Loucy (cell line): Measurements from ENCODE around the gene GDAP1L1.

Experiments
- CTCF ChIP-seq: fragments of 200-600 bp; sonication (generic); conservative IDR thresholded peaks from 2 replicates; pipeline ENCODE4 v1.5.1; 2014; ENCODE audit warnings: mild to moderate bottlenecking, antibody characterized with exemption, low read length
- EZH2phosphoT487 ChIP-seq: fragments of 200-600 bp; IDR thresholded peaks from 2 replicates; pipeline ENCODE4 v1.6.1; 2018; ENCODE audit warnings: antibody characterized with exemption, mild to moderate bottlenecking, moderate library complexity, borderline replicate concordance

- TF ChIP-seq CTCF, result no peak
- no peak for TF ChIP-seq EZH2phosphoT487
Measured at GRCh38 chr20:44328428-44328827, 81.3 kb downstream of the GDAP1L1 start.
